22Rv1 (cell line): ENCODE data around the gene DCXR.

Source experiments
- ZFX ChIP-seq: fragments of 450-650 bp; IDR thresholded peaks from 2 replicates; pipeline ENCODE4 v1.6.1; 2017; ENCODE audit warnings: antibody characterized with exemption, borderline replicate concordance
- TF ChIP-seq, protein P1 (sequence below): fragments of 450-650 bp; IDR thresholded peaks from 2 replicates; pipeline ENCODE4 v1.5.1; 2017; ENCODE audit warnings: mild to moderate bottlenecking

GRCh38 chr17:82025401-82026107 lies 11.9 kb downstream of the DCXR start:
- TF ChIP-seq, protein P1, sequence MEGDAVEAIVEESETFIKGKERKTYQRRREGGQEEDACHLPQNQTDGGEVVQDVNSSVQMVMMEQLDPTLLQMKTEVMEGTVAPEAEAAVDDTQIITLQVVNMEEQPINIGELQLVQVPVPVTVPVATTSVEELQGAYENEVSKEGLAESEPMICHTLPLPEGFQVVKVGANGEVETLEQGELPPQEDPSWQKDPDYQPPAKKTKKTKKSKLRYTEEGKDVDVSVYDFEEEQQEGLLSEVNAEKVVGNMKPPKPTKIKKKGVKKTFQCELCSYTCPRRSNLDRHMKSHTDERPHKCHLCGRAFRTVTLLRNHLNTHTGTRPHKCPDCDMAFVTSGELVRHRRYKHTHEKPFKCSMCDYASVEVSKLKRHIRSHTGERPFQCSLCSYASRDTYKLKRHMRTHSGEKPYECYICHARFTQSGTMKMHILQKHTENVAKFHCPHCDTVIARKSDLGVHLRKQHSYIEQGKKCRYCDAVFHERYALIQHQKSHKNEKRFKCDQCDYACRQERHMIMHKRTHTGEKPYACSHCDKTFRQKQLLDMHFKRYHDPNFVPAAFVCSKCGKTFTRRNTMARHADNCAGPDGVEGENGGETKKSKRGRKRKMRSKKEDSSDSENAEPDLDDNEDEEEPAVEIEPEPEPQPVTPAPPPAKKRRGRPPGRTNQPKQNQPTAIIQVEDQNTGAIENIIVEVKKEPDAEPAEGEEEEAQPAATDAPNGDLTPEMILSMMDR, result no peak
- TF ChIP-seq ZFX, result no peak
